GM13976 (cell line): ENCODE results near the gene HNRNPA1.
"Not testable (repeated sequence)": the region's sequence is repeated elsewhere in the genome, so short reads cannot be mapped to it uniquely, and the experiment has no call there.

ENCODE experiments used
- DNase-seq: peaks from one replicate; pipeline ENCODE4 v3.0.0; 2012; ENCODE audit warnings: low spot score
- CTCF ChIP-seq: IDR thresholded peaks from 2 replicates; pipeline ENCODE4 v1.5.1; 2012; ENCODE audit warnings: borderline replicate concordance, mild to moderate bottlenecking; ENCODE audit not compliant: insufficient read depth; ENCODE audit errors: extremely low read depth, missing control alignments, control extremely low read depth
- in situ Hi-C: fragments of 300-500 bp; cut with MboI; formaldehyde crosslinking; loops from one replicate; pipeline ENCODE4 v1.12.0; 2022; ENCODE audit warnings: low sequenced_read_pairs, mixed read lengths, inconsistent platforms; ENCODE audit not compliant: unreplicated experiment

HNRNPA1 gene

GRCh38 chr12:54282949-54283593 lies 2.5 kb downstream of the HNRNPA1 start:
- no peak for DNase-seq
- no peak for TF ChIP-seq CTCF
- in situ Hi-C loops, result no loop called here

- in situ Hi-C loops, DNase-seq: not testable (repeated sequence)
Observed at GRCh38 chr12:54284070-54284780, 3.7 kb downstream of the HNRNPA1 start.

GRCh38 chr12:54285150-54286041 lies 4.9 kb downstream of the HNRNPA1 start:
- in situ Hi-C loops, result no loop called here
- no peak for TF ChIP-seq CTCF
- DNase-seq, result no peak

- in situ Hi-C loops, result no loop called here
- no peak for DNase-seq
- TF ChIP-seq CTCF, result no peak
Observed at GRCh38 chr12:54286042-54287030, 5.8 kb downstream of the HNRNPA1 start.

GRCh38 chr12:54287261-54288157 lies 7.0 kb downstream of the HNRNPA1 start:
- no peak for DNase-seq
- TF ChIP-seq CTCF, result no peak
- in situ Hi-C loops, result no loop called here
